PC-9 (cell line): ENCODE measurements around the gene FUT7.

ENCODE experiments used
- EZH2 ChIP-seq: fragments of 200-600 bp; sonication (generic); IDR thresholded peaks from 2 replicates; pipeline ENCODE4 v1.8.0; 2017; ENCODE audit warnings: antibody characterized with exemption, low read depth
- TF ChIP-seq, protein P1 (sequence below): fragments of 200-600 bp; sonication (generic); conservative IDR thresholded peaks from 2 replicates; pipeline ENCODE4 v1.6.1; 2017; ENCODE audit warnings: mixed run types, antibody characterized with exemption, mild to moderate bottlenecking, moderate library complexity

DNA sequence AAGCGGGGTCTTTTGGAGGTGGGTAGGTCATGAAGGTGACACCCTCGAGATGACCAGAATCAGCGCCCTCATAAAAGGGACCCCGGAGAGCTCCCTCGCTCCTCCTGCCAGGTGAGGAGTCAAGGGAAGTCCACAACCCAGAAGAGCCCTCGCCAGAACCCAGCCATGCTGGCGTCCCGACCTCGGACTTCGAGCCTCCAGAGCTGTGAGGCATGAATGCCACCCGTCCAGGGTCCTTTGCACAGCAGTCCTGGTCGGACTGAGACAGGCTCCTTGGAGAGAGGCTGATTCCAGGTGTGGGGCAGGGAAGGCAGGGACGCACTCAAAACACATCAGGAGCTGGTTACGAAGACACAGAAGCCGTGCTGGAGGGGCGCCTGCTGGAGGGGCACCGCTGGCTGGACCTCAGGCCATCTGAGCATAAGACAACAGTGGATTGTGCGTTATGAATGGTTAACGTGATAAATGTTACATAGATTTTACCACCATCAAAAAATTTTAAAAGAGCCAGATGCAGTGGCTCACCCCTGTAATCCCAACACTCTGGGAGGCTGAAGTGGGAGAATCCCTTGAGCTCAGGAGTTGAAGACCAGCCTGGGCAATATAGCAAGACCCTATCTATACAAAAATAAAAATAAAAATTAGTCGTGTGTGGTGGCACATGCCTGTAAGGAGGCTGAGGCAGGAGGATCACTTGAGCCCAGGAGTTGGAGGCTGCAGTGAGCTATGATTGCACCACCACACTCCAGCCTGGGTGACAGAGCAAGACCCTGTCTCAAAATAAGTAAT is 29.8 kb downstream of the FUT7 start:
- TF ChIP-seq EZH2 = no peak
- TF ChIP-seq, protein P1, sequence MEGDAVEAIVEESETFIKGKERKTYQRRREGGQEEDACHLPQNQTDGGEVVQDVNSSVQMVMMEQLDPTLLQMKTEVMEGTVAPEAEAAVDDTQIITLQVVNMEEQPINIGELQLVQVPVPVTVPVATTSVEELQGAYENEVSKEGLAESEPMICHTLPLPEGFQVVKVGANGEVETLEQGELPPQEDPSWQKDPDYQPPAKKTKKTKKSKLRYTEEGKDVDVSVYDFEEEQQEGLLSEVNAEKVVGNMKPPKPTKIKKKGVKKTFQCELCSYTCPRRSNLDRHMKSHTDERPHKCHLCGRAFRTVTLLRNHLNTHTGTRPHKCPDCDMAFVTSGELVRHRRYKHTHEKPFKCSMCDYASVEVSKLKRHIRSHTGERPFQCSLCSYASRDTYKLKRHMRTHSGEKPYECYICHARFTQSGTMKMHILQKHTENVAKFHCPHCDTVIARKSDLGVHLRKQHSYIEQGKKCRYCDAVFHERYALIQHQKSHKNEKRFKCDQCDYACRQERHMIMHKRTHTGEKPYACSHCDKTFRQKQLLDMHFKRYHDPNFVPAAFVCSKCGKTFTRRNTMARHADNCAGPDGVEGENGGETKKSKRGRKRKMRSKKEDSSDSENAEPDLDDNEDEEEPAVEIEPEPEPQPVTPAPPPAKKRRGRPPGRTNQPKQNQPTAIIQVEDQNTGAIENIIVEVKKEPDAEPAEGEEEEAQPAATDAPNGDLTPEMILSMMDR = no peak
